Gastrocnemius medialis (tissue), 4 donors: ENCODE results near the gene CRYZ. TPM values are rescaled to one million over a fixed set of nuclear protein-coding genes. Genes with fewer than 3 reads are reported as not detected.
"Not testable (repeated sequence)": the region's sequence is repeated elsewhere in the genome, so short reads cannot be mapped to it uniquely, and the experiment has no call there.

ENCODE experiments used
- ATAC-seq, 2 donors: fragments of 150-250 bp; one replicate each; pipeline ENCODE4 v1.9.1; 2016
- DNase-seq, 2 donors: peaks; one replicate each; pipeline ENCODE4 v3.0.0-alpha.2; 2019
- H3K27ac ChIP-seq, 4 donors: fragments of 200-600 bp; sonication (generic); 1 replicate in 1 of 4; 2 replicates in 3 of 4; pipeline ENCODE4 v1.5.1; 2016 to 2018; ENCODE audit warnings: mild to moderate bottlenecking in 2 of 4, moderate library complexity in 1 of 4
- H3K27me3 ChIP-seq, 3 donors: fragments of 200-600 bp; sonication (generic) in 2 of 3; 1 replicate in 1 of 3; 2 replicates in 2 of 3; pipeline versions ENCODE4 v1.5.1 to v1.6.0; 2016 to 2019; ENCODE audit warnings: mild to moderate bottlenecking in 1 of 3, moderate library complexity in 1 of 3
- H3K36me3 ChIP-seq, 2 donors: fragments of 200-600 bp; sonication (generic) in 1 of 2; one replicate each; pipeline ENCODE4 v1.5.1; 2017 to 2018
- H3K4me1 ChIP-seq, 2 donors: fragments of 200-600 bp; sonication (generic) in 1 of 2; one replicate each; pipeline ENCODE4 v1.5.1; 2016 to 2017; ENCODE audit warnings: mild to moderate bottlenecking in 2 of 2
- H3K4me3 ChIP-seq, 4 donors: fragments of 200-600 bp; sonication (generic) in 3 of 4; 1 replicate in 1 of 4; 2 replicates in 3 of 4; pipeline ENCODE4 v1.5.1; 2016 to 2019; ENCODE audit warnings: mild to moderate bottlenecking in 2 of 4
- H3K9me3 ChIP-seq, 3 donors: fragments of 200-600 bp; sonication (generic) in 2 of 3; 1 replicate in 1 of 3; 2 replicates in 2 of 3; pipeline ENCODE4 v1.5.1; 2016 to 2019
- POLR2A ChIP-seq, 2 donors: fragments of 450-650 bp; IDR thresholded peaks; one replicate each; pipeline ENCODE4 v1.6.1; 2017; ENCODE audit warnings: antibody characterized with exemption in 2 of 2, mild to moderate bottlenecking in 2 of 2, moderate library complexity in 2 of 2
- in situ Hi-C, 4 donors: fragments of 200-750 bp; cut with MboI; loops; one replicate each; pipeline versions ENCODE4 v1.15.0 to v1.8.0; 2017; ENCODE audit warnings: low sequenced_read_pairs in 4 of 4
- intact Hi-C: fragments of 100-400 bp; cut with DNase I; formaldehyde crosslinking; loops from one replicate; pipeline ENCODE4 v1.15.1; 2023; ENCODE audit warnings: low total_unique reads
- total RNA-seq, 4 donors: library from RNA; depleted of rRNA; stranded (reverse); fragments of >200 nt; gene quantifications; one replicate each; pipeline versions ENCODE4 v1.1.0 to v1.2.3, GENCODE V29; 2016
- TF ChIP-seq, protein P1 (sequence below), 5 experiments: fragments of 450-650 bp in 3 of 5; fragments of 200-600 bp in 2 of 5; sonication (generic) in 2 of 5; IDR thresholded peaks in 4 of 5; conservative IDR thresholded peaks in 1 of 5; 1 replicate in 4 of 5; 2 replicates in 1 of 5; pipeline ENCODE4 v1.5.1; 2016 to 2019; ENCODE audit warnings: antibody characterized with exemption in 5 of 5, mild to moderate bottlenecking in 3 of 5, moderate library complexity in 3 of 5

The CRYZ gene
- total RNA-seq, 4 donors from 2014 or later = 8.0 to 20.7 (median 11.3) TPM

DNA sequence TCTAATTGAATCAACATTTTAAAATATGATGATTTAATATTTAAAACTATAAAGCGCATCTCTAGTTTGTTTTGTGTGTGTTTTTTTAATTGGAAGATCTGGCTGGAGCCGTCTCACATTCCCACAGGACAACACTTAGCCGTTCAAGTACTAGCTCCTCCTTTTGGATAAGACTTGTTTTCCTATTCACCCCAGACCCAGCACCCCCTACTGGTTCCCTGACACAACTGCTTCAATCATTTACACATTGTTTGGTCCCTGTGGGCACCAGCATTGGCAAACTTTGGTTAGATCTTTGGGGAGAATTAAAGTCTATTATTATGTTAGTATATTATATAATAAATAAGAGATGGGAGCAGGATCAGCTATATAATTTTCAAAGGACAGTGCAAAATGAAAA, 34.6 kb upstream of the CRYZ start:
- DNase-seq (no peak), ATAC-seq (no peak)
- Histone ChIP-seq H3K9me3 (no peaks in the 10 kb centered on the region), H3K27me3 (no peaks in the 10 kb centered on the region), H3K4me1 (no peaks in the 10 kb centered on the region), H3K4me3 (no peak overlapping the region), H3K27ac (no peak overlapping the region), H3K36me3 (peaks cover 0 to 19% of the 10 kb centered on the region in 2 donors)
- TF ChIP-seq POLR2A (IDR thresholded peaks at IDR 0.05) = no peak
- TF ChIP-seq, protein P1, sequence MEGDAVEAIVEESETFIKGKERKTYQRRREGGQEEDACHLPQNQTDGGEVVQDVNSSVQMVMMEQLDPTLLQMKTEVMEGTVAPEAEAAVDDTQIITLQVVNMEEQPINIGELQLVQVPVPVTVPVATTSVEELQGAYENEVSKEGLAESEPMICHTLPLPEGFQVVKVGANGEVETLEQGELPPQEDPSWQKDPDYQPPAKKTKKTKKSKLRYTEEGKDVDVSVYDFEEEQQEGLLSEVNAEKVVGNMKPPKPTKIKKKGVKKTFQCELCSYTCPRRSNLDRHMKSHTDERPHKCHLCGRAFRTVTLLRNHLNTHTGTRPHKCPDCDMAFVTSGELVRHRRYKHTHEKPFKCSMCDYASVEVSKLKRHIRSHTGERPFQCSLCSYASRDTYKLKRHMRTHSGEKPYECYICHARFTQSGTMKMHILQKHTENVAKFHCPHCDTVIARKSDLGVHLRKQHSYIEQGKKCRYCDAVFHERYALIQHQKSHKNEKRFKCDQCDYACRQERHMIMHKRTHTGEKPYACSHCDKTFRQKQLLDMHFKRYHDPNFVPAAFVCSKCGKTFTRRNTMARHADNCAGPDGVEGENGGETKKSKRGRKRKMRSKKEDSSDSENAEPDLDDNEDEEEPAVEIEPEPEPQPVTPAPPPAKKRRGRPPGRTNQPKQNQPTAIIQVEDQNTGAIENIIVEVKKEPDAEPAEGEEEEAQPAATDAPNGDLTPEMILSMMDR (IDR thresholded peaks at IDR 0.05 in 4 of 5, conservative IDR thresholded peaks at IDR 0.05 in 1 of 5) = no peak
- in situ Hi-C loops (no loop called here), intact Hi-C loops (no loop called here)

DNA sequence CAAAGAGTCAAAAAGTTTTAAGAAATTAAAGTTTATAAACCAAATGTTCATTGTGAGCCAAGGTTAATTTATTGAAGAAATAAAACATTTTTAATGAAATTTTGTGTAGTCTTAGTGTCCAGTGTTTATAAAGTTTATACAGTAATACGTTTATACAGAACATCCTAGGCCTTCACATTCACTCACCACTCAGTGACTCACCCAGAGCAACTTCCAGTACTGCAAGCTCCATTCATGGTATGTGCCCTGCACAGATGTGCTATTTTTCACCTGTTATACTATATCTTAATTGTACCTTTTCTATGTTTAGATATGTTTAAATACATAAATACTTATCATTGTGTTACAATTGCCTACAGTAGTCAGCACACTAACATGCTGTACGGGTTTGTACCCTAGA, 33.7 kb upstream of the CRYZ start:
- no peaks in the 10 kb centered on the region for H3K9me3 ChIP-seq
- in situ Hi-C loops (no loop called here), intact Hi-C loops (no loop called here)
- no peaks in the 10 kb centered on the region for H3K27me3 ChIP-seq
- DNase-seq = no peak
- TF ChIP-seq POLR2A (IDR thresholded peaks at IDR 0.05) = no peak
- TF ChIP-seq, protein P1 (IDR thresholded peaks at IDR 0.05 in 4 of 5, conservative IDR thresholded peaks at IDR 0.05 in 1 of 5) = no peak
- no peak overlapping the region for H3K4me3 ChIP-seq
- no peak overlapping the region for H3K27ac ChIP-seq
- H3K4me1 ChIP-seq = no peaks in the 10 kb centered on the region
- H3K36me3 ChIP-seq = peaks cover 0 to 19% of the 10 kb centered on the region in 2 donors
- no peak for ATAC-seq

DNA sequence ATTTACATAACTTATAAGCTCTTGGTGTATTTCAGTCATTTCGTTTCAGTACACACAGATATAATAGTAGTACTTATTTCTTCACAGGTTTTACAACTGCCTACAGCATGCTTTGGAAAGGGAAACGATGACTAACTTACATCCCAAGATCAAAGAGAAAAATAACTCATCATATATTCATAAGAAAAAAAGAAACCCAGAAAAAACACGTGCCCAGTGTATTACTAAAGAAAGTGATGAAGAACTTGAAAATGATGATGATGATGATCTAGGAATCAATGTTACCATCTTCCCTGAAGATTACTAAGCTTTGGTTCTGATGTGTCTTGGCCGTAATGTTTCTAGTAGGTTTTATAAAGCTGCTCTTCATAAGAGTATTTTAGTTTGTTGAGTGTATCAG, 31.0 kb upstream of the CRYZ start:
- intact Hi-C loops = no loop called here
- no peak for TF ChIP-seq POLR2A (IDR thresholded peaks at IDR 0.05)
- TF ChIP-seq, protein P1 (IDR thresholded peaks at IDR 0.05 in 4 of 5, conservative IDR thresholded peaks at IDR 0.05 in 1 of 5) = no peak
- ATAC-seq (no peak), DNase-seq (no peak)
- Histone ChIP-seq H3K36me3 (peaks cover 0 to 39% of the 10 kb centered on the region in 2 donors), H3K27me3 (no peaks in the 10 kb centered on the region), H3K4me3 (no peak overlapping the region), H3K4me1 (no peaks in the 10 kb centered on the region), H3K27ac (no peak overlapping the region), H3K9me3 (no peaks in the 10 kb centered on the region)
- in situ Hi-C loops = no loop called here

DNA sequence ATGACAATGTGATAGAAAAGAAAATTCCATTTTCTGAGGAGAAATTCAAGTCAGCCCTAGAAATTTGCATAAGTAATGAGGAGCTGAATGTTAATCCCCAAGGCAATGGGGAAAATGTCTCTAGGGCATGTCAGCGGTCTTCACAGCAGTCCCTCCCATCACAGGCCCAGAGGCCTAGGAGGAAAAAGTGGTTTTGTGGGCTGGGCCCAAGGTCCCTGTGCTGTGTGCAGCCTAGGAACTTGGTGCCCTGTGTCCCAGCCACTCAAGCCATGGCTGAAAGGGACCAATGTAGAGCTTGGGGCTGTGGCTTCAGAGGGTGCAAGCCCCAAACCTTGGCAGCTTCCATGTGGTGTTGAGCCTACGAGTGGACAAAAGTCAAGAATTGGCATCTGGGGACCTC, 23.8 kb upstream of the CRYZ start:
- H3K4me1 ChIP-seq, in situ Hi-C loops, H3K27ac ChIP-seq, H3K27me3 ChIP-seq, H3K4me3 ChIP-seq, intact Hi-C loops, H3K9me3 ChIP-seq, DNase-seq, ATAC-seq: not testable (repeated sequence)
- peaks cover 9 to 67% of the 10 kb centered on the region in 2 donors for H3K36me3 ChIP-seq

DNA sequence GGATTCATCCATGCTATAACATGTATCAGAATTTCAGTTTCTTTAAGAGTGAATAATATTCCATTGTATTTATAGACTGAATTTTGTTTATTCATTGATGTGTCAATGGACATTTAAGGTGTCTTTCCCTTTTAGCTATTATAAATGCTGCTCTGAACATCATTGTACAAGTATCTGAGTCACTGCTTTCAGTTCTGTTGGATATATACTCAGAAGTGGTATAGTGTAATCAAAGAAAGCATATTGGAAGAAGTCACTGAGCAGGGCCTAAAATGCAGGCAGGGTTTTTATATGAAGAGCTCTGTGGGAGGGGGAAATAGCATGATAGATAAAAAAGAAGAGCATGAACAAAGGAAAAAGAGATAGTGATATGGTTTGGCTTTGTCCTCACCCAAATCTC, 22.6 kb upstream of the CRYZ start:
- intact Hi-C loops (no loop called here), in situ Hi-C loops (no loop called here)
- DNase-seq (no peak), ATAC-seq (no peak)
- H3K27ac ChIP-seq = no peak overlapping the region
- peaks cover 9 to 69% of the 10 kb centered on the region in 2 donors for H3K36me3 ChIP-seq
- H3K4me3 ChIP-seq = no peak overlapping the region
- TF ChIP-seq POLR2A (IDR thresholded peaks at IDR 0.05) = no peak
- TF ChIP-seq, protein P1 (IDR thresholded peaks at IDR 0.05 in 4 of 5, conservative IDR thresholded peaks at IDR 0.05 in 1 of 5) = no peak
- H3K27me3 ChIP-seq = no peaks in the 10 kb centered on the region
- no peaks in the 10 kb centered on the region for H3K9me3 ChIP-seq
- no peaks in the 10 kb centered on the region for H3K4me1 ChIP-seq
